ENCODE data around the gene ACO1.

The ACO1 gene

DNA sequence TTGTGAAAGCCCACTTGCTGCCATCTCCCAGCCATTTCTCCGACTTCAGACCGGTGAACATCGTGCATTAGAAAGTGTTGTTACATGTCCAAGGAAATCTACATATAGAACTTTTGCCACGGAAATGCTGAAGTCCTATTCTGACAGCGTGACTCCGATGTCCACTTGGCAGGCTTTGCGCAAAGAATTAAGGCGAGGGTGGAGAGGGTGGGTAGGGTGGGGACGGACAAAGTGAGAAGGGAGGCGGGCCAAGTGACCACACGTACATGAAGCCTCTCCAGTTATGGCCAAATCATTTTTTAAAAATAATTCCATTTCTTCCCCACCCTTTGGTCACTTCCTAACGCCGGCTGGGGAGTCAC is 460 bp upstream of the ACO1 start:
- DNase-seq = no peak

DNA sequence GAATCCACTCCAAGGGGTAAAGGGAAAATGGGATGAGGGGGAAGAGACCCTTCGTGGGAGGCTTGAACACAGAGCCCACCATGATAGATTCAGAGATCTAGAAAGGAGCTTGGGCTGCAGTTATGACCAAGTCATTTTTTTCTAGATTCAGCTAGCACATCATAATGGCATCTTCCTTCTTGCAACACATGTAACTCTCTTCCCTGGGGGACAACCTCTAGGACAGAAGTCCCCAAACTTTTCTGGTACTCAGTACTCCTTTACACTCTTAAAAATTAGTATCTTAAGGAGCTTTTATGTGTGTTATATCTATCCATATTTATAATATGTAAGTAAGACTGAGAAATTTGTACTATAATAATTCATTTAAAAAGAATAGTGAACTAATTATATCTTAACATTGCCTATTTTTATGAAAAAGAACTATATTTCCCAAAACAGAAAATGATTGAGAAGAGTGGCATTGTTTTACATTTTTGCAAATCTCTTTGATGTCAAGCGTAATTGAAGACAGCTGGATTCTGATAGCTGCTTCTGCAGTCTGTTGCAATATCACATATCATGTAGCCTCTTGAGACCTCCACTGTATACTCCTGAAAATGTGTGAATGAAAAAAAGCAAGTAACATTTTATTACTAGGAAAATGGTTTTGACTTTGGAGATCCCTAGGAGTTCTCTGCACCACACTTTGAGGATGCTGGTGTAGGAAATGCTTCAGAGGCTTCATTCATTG is 875 bp downstream of the ACO1 start:
- no peak for DNase-seq

DNA sequence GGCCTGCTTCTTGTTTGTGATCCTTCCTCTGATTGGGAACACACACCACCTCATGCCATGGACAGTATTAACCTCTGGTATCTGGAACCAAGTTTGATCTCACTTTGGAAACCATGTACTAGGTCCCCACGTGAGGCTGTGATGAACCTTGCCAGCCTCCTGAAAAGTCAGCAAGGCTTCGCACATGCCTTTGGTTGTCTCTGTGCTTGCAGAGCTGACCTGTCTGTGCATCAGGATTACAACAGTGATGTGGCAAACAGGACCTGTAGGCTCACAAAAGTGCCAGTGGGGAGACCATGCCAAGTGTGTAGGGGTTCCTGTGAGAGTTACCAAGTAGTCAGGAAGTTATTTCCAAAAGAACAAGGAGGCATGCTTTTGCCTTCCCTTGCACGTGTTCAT is 1.4 kb downstream of the ACO1 start:
- no peak for DNase-seq

DNA sequence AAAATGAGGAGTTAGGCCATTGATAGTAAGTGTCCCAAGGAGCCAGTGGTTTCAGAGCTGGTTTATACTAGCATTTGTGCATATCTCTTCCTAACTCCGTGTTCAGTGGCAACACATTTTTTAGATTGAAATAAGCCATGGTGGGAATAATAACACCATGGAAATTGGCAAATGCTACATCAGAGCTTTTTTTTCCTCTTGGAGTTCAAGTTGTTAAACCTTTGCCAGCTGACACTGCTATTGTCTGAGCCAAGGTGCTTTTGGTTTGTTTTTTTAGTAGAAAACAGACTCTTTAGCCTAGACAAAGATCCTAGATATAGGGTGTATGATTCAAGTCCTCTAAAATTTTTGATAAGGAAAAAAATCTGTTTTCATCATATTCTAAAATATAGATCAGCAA is 2.8 kb downstream of the ACO1 start:
- DNase-seq = no peak

DNA sequence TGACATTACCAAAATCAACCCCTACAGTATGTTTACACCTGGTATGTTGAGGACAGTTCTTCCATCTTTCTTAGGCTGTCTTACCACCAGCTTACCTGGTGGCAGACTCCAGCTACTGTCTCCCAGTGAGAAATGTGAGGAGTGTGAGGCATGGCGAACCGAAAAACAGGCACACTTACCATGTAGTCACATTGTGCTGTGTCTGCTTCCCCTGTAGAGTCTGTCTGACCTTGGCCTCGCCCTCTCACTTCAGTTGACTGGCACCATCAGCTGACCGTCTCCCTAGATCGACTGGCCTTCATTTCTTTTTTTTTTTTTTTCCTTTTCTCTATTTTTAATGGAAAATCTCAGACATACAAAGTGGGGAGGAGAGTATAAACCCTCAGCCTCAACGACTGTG is 4.9 kb downstream of the ACO1 start:
- no peak for DNase-seq

DNA sequence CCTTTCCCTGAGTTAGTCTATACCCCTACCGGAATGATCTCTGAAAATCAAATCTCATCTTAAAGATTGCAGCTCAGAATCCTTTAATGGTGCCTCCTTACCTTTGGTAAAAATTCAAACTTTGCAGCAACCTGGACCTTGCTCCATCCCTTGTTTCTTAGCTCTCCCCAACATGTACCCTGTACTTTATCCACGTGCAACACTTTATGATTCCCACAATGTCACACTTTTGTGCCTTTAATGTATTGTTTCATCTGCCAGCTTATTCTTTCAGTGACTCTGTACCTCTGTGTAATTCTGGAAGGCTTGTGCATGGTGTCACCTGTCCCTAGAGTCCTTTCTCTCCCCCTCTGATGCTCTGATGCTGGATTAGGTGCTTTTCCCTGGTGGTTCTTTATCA is 9.5 kb downstream of the ACO1 start:
- DNase-seq = no peak

DNA sequence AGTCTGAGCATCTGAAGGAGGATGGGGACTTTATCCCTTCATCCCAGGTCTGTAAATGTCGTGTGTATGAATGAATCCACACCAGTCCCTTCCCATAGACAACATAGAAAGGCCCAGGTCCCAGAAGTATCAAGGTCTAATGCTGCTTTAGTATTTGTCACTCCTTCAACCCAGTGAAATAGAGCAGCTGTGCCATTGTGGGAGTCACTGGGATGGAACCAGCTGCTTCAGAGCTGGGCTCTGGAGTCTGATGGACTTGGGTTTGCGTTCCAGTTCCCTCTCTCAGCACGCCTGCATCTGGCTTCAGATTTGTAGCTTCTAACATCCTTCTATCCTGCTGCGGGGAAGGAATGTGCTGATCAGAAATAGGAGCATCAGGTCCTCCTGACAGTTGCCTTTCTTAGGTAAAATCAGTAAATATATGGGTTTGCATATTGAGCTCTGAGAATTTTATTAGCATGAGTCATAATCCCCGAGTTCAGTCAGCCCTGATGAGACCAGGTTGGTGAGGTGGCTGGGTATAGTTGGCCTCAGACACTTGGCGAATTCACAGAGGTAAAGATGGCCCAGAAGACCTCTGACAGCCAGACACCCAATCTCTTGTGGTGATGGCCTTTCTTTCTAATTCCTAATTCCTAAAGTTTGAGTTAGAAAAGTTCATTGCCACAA is 10.1 kb downstream of the ACO1 start:
- DNase-seq = no peak

DNA sequence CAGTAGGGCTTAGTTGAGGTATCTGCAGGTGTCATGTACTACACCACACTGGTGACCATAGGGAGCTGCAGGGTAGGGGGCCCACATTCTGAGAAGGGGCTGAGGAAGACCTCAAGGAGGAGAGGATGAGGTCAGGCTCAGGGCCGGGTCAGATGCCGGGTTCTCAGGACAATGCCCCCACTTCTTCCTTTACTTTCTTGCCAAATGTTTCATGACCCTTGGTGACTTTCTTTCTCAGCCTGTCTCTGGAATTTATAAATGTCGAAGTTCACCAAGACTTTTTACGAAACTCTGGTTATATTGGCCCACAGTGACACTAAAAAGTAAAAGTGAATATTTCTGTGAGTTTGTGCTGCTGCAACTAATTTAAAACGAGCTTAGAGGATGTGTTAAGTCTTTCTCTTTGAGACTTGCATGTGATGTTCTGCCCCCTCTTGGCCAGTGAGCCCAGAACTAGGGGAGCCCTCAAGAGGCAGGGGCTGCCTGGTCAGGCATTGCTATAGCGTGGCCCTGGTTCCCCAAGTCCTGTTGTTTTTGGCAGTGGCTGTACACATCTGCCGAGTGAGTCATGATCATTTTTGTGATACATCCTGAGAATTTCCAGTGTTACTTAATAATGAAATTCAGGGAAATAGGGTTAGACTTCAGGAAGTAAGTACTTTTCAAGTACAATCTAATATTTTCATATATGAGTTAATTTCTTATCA is 11.2 kb downstream of the ACO1 start:
- peak; percentile 20 for DNase-seq

DNA sequence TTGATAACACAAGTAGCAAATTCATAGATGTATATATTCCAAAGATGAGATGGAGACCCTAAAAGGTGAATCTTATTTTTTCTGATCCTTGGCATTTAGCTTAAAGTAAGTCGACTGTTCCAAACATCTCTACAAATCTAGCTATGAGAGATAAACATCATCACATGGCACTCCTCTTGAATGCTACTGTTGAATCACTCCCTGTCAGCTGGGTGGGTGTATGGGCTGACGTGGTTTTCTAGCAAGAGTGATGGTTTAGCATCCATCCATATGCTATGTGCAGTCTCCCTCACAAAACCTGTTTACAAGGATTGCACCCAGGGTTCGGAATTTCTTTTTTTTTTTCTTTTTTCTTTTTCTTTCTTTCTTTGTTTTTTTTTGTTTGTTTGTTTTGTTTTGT is 13.8 kb downstream of the ACO1 start:
- DNase-seq = no peak

DNA sequence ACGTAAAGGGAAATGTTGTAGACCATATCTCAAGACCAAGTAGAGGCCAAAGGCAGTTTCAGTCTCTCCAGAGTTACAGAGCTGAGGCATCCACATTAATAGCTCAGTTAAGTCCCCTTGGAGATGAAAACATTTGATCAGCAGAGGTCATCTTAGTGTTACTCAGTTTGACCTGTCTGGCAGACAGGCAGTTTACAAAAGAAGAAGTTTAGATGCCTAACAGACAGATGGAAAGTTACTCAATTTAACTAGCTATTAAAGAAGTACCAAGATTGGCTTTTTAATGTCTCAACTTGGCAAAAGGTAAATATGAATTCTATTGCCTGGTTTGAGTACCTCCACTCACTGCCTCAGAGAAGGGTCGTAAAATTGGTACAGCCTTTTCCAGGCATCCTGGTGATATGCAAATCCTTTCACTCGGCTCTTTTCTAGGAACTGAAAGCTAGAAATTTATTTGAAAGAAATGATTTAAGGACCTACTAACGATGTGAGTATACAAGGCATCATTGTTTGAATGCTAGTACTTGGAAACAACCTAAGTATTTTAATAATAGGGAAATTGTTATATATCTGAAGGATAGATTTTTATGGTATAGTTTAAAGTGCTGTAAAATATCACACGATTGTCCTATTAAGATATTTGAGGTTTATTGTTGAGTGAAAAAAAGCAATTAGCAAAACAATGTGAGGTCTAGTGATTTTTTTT is 14.8 kb downstream of the ACO1 start:
- no peak for DNase-seq

DNA sequence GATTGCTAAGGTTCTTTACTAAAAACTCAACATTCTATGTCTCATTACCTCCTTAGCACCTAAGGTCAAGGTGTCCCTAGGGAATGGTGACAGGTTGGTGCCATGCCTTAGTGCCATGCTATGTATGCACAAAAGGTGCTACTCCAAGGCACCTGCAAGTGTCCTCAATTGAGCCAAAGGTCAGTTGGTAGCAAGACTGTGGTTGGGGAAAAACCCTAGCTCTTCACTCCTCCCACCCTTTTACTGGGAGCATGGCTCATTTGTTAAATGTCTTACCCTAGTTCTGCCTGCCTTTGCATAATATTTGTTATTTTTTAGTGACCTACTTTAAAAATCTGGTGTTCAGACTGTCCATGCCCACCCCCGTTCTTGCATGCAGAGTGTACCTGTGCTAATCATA is 17.0 kb downstream of the ACO1 start:
- no peak for DNase-seq

DNA sequence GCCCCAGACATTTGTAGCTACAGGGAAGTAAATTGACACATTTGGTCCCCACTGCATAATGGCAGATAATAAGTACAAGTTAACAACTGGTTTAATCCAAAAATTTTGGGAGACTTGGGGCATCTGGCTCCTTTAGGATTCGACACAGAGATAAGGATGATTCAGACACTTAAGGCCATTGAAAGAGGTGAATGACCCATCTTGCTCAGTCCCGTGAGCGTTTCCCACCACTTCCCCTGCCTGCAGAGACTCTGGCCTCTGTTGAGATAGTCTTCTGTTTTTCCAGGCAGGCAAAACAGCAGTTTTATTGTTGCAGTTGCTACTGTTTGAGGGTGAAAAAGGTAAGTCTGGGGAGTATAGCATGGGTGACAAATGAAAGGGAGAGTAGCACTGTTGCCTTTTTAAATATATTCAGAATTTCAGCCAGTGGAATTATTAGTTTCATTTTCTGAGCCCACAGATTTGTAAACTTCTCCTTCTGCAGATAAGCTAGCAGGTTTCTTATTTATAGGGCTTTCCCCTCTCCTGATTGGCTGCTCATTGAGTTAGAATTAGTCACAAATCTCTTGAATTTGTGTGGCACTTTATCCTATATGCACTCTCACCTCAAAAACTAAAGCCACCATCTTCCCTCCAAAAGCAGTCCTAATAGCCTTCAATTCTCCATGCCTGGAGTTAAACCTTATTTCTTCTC is 19.3 kb downstream of the ACO1 start:
- DNase-seq = no peak

DNA sequence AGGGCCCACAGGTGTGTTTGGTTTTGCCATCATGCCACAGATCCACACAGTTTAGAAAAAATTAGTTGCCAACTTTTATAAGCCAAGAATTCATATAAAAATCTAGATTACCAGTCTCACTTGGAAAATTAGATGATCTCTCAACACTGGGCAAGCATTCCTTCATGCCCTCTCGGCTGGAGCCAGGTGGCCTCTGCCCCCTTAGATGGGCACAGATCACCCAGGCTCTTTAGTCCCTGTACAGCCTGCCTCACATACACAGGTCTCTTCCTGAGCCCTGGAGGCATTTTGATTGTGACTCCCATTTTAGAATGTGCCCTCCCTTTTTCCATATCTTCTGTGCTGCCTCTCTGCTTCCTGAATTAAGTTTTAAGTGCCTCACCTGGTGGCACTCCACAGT is 20.0 kb downstream of the ACO1 start:
- no peak for DNase-seq

DNA sequence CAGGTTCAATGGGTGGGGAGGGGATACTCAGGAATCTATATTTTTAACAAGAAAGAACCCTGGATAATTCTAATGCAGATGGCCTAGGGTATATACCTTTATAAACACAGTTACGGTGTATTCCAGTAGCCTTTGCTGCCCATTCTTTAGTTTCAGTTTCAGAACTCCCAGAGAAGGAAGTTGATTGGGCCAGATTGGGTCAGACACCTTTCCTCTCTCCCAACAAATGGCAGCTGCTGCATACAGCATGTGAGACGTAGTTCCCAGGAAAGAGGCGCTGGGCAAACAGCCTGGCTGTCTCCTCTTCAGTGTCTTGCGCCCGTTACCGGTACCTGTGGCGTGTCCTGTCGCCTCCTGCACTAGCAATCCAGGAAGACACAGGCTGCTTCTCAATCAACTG is 20.4 kb downstream of the ACO1 start:
- no peak for DNase-seq

DNA sequence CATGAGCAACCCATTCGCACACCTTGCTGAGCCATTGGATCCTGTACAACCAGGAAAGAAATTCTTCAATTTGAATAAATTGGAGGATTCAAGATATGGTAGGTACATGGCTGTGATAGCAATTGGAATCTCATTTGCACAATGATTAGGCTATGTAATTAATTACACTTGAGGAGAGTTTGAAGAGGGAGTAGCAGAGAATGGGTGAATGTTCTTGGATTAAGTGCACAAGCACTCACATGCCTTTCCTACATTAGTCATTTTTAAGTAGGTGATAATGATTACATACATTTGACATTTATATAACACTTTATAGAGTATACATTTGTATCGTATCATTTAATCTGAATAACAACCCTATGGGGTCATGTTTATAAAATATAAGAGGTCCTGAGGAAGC is 21.1 kb downstream of the ACO1 start:
- DNase-seq = no peak

DNA sequence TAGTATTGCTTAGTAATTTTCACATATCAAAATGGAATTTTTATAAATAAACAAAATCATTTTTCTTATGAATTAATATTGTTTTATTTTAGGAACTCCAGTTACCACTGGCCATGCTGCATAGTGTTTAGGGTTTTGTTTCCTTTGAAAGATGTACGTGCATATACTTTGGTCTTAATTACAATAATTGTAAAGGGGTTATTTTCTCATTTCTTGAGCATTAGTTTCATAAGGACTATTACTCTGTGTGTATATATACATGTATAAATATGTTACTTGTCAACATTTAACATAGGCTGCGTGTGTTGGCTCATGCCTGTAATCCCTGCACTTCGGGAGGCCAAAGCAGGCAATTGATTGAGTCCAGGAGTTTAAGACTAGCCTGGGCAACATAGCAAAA is 21.6 kb downstream of the ACO1 start:
- DNase-seq = no peak

DNA sequence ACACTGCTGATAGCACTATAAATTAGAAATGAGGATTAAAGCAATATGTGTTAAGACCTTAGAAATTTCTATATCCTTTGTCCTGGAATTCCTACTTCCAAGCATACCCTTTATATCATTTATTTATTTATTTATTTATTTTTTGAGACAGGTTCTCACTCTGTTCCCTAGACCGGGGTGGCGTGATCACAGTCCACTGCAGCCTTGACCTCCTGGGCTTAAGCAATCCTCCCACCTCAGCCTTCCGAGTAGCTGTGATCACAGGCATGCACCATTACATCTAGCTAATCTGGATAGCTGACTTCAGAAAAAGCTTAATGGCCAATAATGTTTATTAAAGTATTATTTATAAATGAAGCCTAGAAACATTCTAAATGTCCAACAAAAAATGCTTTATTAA is 27.3 kb downstream of the ACO1 start:
- no peak for DNase-seq

DNA sequence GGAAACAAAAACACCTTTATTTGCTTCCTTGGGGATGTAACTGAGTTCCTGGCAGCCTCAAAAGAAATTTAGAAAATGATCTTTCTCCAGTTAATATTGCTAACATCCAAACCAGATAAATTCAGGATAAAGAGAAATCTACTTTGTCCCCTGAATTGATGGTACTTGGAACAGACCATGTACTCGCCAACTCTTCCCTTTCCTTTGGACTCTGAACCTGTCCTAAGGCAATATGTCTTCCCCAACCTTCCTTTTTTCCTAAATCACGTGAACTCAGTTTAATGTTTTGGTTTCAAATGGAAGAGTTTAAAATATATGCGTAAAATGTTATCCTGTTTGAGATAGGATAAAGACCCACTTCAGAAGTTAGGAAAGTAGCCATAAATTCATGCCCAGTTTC is 28.0 kb downstream of the ACO1 start:
- DNase-seq = no peak

DNA sequence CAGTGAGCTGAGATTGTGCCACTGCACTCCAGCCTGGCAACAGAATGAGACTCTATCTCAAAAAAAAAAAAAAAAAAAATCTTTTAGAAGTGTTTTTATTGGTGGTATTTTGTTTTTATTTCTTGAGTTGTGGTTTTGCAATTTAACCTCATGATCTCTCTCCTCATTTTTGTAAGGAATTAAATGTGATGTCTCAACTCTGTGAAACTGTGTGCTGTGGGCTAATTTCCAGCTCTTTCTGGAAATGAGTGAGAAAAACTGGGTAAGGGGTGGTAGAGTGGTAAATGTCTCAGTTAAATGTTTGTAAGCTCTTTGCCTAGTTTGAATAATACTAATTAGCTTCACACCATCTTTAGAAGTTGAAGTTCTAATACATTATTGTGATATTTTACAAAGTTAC is 29.0 kb downstream of the ACO1 start:
- no peak for DNase-seq

DNA sequence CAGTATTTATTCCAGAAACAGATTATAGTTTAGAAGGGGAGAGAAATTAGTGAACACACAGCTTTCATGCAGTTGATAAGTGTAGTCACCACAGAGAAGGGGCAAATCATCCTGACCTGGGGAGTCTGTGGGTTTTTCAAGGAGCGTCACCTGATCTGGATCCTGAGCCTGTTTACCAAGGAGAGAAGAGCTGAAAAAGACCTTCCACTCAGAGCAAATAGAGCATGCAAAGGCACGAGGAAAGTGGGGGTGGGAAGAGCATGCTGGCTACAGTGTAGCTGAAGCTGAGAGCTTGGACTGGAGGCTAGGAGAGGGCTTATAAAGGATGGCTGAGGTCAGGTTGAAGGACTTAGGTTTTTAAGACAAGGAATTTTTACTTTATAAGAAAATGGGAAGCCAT is 30.4 kb downstream of the ACO1 start:
- DNase-seq = no peak

DNA sequence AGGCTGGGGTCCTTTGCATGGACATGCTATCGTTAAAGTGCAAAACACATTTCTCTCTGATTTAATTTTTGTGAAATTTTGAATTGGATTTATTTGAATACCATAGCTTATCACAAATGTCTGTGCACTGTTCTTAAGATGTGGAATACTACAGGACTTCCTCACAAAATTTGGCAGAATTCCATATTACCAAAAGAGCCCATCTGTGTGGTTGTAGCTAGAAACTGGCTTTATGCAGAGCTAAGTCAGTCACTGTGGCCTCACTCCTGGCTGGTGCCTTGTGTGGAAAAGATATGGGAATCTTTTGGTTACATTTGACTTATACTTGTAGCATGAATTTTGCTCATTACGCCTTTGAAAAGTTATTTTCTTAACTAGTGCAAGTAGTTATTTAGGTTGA is 35.5 kb downstream of the ACO1 start:
- DNase-seq = no peak

DNA sequence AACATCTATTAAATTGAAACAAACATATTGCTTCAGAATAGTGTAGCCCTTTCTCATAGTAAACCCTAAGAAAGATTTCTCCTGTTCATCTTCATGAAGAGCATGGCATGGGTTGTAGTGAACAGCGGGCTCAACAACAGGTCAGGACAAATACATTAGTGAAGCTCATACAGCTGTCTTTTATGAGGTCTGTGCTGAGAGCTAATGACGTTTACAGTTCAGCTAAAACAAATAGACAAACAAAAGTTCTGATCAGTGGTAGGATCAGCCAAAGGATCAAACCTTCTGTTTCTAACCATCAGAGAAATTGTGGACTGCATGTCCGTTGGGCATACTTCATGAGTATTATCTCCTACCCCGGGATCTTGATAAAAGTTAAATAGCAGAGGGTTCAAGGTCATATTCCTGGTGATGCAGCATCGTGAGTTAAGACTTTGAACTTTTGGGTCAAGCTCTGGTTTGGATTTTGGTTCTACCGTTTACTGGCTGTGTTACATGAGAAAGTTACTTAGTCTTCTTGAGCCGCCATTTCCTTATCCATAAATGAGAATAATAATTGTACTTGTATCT is 37.9 kb downstream of the ACO1 start:
- no peak for DNase-seq

DNA sequence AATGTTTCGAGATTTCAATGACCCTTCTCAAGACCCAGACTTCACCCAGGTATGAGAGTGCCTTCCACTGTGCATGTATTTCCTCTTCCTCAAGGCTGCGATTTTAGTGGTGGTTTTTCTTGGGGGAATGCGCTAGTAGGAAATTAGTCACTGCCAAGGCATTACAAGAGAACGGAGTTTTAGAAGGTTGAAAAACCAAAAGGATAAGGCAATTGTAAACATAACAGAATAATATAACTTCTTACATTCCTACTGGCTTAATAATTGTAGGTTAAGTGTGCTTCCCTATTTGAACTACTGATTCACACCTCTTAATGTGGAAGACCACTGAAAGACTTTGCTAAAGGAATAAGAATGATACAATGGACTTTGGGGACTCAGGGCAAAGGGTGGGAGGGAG is 38.9 kb downstream of the ACO1 start:
- DNase-seq = peak; percentile 20
